HPDE6-E6E7 (cell line): ENCODE results near the gene RPS17.

ENCODE experiments used
- DNase-seq: peaks from one replicate; pipeline ENCODE4 v3.0.0; 2011; ENCODE audit warnings: missing footprints; ENCODE audit errors: extremely low spot score

RPS17 gene

DNA sequence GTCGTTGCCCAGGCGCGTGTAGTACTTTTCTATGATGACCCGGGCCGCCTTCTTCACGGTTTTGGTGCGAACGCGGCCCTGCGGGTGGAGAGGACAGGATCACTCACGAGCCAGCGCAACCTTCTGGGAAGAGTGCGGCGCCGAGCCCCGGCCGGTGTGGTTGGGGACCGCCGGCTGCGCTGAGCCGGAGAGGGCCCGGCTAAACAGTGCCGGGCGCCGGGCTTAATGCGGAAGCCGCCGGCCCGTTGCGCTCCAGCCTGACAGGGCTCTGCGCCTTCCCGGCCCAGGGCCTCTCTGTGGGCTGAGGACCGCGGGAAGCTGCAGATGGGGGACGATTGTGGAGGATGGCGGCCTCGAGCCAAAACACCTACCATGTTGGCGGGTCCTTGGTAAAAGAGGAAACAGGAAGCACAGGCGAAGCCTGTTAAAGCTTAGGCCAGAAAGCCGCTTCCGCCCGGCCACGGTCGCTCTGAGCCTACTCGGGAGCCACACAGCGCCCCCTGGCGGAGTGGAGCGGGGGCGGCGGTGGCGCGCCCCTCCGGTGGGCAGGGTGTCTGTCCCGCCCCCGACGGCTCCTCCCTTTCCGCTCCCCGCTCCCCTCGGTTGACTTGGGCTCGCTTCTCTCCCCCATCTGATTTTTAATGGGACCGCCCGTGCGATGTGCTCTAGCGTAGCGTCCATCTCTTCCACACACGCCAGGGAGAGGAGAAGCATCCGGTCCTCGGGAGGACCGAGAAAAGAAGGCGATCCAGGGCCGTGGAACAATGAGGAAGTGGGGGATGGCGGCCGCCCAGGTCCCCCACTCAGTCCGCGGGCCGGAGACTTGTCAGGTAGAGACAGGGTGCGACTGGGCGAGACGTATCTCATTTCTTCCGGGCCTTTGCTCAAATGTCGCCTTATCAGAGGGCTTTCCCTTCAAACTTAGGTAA lies at the start of gene RPS17:
Gene RPS17 (minus strand): TSS at position 403 of the 929 bp plus-strand sequence. CDS start 29 bp downstream, at position 374.
- peak; percentile 96 for DNase-seq

DNA sequence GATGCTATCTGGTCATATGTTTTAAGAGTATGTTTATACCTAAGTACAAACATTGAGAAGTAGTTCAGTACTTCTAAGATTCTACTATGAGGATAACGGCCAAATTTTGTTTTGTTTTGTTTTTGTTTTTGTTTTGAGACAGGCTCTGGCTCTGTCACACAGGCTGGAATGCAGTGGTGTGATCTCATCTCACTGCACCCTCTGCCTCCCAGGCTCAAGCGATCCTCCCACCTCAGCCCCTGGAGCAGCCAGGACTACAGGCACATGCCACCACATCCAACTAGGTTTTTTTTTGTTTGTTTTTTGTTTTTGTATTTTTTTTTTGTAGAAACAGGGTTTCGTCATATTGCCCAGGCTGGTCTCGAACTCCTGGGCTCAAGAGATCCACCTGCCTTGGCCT lies 47.5 kb upstream of the RPS17 start:
- DNase-seq = no peak

- DNase-seq = no peak
Observed at GRCh38 chr15:82585072-82585471, 44.8 kb upstream of the RPS17 start.

DNA sequence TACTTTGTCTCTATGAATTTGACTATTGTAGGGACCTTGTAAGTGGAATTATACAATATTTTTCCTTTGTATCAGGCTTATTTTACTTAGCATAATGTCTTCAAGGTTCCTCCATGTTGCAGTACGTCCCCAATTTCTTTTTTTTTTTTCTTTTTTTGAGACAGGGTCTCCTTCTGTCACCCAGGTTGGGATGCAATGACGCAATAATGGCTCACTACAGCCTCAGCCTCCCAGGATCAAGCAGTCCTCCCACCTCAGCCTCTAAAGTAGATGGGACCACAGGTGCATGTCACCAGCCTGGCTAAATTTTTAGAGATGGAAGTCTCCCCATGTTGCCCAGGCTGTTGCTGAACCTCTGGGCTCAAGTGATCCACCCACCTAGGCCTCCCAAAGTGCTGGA lies 40.5 kb upstream of the RPS17 start:
- DNase-seq = no peak

- DNase-seq = no peak
Observed at GRCh38 chr15:82575335-82575734, 35.1 kb upstream of the RPS17 start.

DNA sequence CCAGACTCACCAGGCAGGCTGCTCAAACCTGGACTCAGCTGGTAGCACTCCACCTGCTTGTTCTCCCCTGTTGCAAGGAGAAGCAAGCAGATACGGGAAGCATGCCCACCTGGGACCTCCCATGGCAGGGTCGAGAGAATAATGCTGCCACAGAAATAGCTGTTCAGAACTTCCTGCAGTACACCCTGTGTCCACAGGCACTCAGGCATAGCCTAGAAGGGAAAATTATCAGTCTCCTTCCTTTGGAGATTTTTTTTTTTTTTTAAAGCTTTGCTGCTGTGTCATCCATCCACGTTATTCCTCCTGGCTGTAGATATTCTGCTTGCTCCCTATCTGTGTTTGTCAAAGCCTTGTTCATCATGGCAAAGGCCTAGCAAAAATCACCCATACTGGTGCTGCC lies 32.7 kb upstream of the RPS17 start:
- DNase-seq = no peak

DNA sequence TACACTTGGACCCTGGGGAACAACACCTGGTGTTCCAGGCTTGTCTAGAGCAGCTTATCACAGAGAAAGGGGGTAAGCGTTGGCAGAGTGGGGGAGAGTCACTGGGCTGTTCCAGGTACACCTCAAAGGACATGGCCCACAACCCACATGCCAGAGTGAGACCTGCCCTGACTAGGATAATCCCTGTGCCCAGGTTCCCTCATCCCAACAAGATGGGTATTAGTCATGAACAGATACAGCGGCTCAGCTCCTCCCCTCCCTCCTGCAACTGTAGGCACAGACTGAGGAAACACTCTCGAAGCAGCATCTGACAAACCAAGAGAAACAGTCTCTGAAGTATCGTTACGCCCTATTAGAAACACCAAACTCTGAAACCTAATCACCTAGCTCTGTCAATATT lies 32.1 kb upstream of the RPS17 start:
- DNase-seq = no peak

GRCh38 chr15:82571722-82572222 lies 31.5 kb upstream of the RPS17 start:
- DNase-seq = no peak

- DNase-seq = no peak
Observed at GRCh38 chr15:82570721-82571508, 30.7 kb upstream of the RPS17 start.

GRCh38 chr15:82569834-82570233 lies 29.6 kb upstream of the RPS17 start:
- no peak for DNase-seq

- no peak for DNase-seq
Observed at GRCh38 chr15:82568986-82569385, 28.7 kb upstream of the RPS17 start.

GRCh38 chr15:82567661-82568060 lies 27.4 kb upstream of the RPS17 start:
- no peak for DNase-seq

GRCh38 chr15:82566690-82567089 lies 26.4 kb upstream of the RPS17 start:
- DNase-seq = no peak

GRCh38 chr15:82558502-82558901 lies 18.2 kb upstream of the RPS17 start:
- no peak for DNase-seq

- no peak for DNase-seq
Observed at GRCh38 chr15:82556315-82557035, 16.2 kb upstream of the RPS17 start.

DNA sequence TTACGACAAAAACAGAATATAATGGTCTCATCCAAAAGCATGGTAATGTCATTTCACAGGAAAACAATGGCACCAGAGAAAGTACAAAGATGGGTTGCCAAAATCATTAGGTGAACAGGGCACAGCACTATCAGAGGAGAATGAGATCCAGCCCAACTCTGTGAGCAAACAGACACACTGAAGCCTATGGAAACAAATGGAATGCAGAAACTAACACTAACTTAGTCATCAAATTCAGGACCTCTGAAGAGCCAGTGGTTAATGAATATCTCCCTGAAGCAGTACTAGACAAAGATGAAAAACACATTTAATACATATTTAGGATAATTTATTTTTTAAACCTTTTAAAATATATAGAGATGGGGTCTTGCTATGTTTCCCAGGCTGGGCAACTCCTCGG lies 14.6 kb upstream of the RPS17 start:
- DNase-seq = no peak

DNA sequence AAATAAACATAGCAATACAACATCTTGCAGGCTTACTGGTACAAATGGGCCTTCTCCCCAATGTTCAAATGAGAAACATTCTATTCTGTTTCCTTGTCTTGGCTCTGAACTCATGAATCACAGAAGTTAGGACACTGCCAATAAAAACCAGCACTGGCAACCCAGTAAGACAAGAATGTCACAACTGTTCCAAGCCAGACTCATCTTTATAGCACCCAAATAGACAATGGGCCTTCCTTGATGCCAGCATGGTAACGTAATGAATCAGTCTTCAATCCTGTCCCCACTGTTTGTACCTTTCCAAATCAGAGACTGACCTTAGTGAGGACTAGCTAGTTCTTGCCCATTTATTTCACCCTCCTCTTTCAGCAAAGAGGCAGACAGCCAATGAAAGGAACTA lies 14.1 kb upstream of the RPS17 start:
- DNase-seq = no peak

GRCh38 chr15:82553846-82554245 lies 13.6 kb upstream of the RPS17 start:
- DNase-seq = no peak

GRCh38 chr15:82552861-82553260 lies 12.6 kb upstream of the RPS17 start:
- no peak for DNase-seq

DNA sequence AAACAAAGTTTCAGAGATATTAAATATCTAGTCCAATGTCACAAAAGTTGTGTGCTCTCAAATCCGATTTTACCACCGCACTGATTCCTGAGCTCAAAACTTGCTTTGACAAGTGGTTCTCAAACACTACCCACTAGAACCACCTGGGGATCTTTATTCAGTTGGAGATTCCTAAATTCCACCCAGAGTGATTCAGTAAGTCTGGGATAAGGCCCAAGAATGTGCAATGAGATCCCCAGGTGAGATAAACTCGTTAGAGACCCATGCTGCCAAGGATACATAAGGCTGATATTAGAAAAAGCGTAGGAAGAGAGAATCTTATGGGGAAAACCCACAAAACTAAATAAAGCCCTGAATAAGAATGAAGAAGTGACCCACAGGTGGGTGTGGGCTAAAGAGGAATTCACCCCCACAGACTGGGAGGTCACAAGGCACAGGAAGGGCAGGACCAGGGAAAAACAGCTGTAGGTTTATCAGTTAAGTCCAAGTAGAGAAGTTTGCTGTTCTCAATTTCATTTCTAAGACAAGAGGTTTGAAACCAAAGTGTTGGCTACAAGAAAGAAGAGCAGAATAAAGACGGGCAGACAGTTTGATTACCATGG lies 11.5 kb upstream of the RPS17 start:
- DNase-seq = no peak

DNA sequence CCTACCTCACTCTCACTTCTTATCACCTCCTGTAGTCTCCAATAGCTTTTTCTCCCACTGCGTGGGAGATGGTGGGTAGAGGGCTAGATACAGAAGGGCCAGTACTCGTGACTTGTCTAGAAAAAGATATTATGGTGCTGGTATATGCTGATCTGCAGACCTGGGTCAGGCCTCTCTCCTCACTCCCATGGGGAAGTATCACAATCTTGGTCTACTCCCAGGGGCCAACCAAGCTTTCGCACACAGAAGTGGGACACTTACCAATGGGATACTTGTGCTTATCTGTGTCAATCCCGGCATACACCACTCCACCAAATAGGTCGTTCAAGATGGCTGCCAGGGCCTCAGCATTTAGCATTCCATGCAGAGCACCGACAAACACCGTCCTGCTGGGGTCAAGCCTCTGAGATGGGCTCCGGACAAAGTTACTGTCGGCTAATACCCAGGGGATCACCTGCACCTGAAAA lies 9.0 kb upstream of the RPS17 start:
- DNase-seq = no peak
